Testis (tissue), 2 donors: ENCODE measurements around the gene RNF167.

Experiments
- POLR2A ChIP-seq: fragments of 450-650 bp; IDR thresholded peaks from one replicate; pipeline ENCODE4 v1.6.1; 2017; ENCODE audit warnings: antibody characterized with exemption, mild to moderate bottlenecking, moderate library complexity
- TF ChIP-seq, protein P1 (sequence below), 3 experiments: fragments of 450-650 bp in 2 of 3; fragments of 200-600 bp in 1 of 3; sonication (generic) in 1 of 3; IDR thresholded peaks; one replicate each; pipeline ENCODE4 v1.5.1; 2016 to 2019; ENCODE audit warnings: antibody characterized with exemption in 3 of 3, mild to moderate bottlenecking in 2 of 3, moderate library complexity in 1 of 3

DNA sequence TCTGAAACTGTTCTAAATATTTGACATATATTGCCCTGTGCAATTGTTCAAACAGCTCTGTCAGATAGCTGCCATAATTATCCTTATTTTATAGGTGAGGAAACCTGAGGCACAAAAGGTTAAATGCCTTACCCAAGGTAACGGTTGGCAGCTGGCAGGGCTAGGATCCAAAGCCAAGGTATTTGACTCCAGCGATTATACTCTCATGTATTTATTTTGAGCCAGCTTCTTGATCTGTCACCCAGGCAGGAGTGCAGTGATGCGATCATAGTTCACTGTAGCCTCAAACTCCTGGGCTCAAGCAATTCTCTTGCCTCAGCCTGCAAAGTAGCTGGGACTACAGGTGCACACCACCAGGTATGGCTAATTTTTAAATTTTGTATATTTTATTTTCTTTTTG, 18.0 kb downstream of the RNF167 start:
- TF ChIP-seq, protein P1, sequence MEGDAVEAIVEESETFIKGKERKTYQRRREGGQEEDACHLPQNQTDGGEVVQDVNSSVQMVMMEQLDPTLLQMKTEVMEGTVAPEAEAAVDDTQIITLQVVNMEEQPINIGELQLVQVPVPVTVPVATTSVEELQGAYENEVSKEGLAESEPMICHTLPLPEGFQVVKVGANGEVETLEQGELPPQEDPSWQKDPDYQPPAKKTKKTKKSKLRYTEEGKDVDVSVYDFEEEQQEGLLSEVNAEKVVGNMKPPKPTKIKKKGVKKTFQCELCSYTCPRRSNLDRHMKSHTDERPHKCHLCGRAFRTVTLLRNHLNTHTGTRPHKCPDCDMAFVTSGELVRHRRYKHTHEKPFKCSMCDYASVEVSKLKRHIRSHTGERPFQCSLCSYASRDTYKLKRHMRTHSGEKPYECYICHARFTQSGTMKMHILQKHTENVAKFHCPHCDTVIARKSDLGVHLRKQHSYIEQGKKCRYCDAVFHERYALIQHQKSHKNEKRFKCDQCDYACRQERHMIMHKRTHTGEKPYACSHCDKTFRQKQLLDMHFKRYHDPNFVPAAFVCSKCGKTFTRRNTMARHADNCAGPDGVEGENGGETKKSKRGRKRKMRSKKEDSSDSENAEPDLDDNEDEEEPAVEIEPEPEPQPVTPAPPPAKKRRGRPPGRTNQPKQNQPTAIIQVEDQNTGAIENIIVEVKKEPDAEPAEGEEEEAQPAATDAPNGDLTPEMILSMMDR (IDR thresholded peaks at IDR 0.05): no peak
- no peak for TF ChIP-seq POLR2A
